Parathyroid adenoma (tissue), 2 donors: Measurements from ENCODE around the gene ECE1.

Experiments used
- H2AFZ ChIP-seq: fragments of 300-600 bp; sonication (generic); one replicate; pipeline ENCODE4 v1.7.0; 2017; ENCODE audit warnings: antibody characterized with exemption, mild to moderate bottlenecking
- H3K27ac ChIP-seq: fragments of 300-600 bp; sonication (generic); one replicate; pipeline ENCODE4 v1.7.0; 2017
- H3K27me3 ChIP-seq: fragments of 300-600 bp; sonication (generic); one replicate; pipeline ENCODE4 v1.7.0; 2017; ENCODE audit warnings: low read length; ENCODE audit not compliant: control insufficient read depth, insufficient read depth
- H3K36me3 ChIP-seq: fragments of 300-600 bp; sonication (generic); one replicate; pipeline ENCODE4 v1.7.0; 2017; ENCODE audit warnings: low read length; ENCODE audit not compliant: control insufficient read depth, insufficient read depth
- H3K4me1 ChIP-seq: fragments of 300-600 bp; sonication (generic); one replicate; pipeline ENCODE4 v1.7.0; 2017; ENCODE audit warnings: control low read depth
- H3K4me2 ChIP-seq: fragments of 300-600 bp; sonication (generic); one replicate; pipeline ENCODE4 v1.7.0; 2017; ENCODE audit warnings: low read length
- H3K4me3 ChIP-seq: fragments of 300-600 bp; sonication (generic); one replicate; pipeline ENCODE4 v1.7.0; 2017; ENCODE audit warnings: low read depth, low read length
- H3K79me2 ChIP-seq: fragments of 300-600 bp; sonication (generic); one replicate; pipeline ENCODE4 v1.7.0; 2017; ENCODE audit warnings: control low read depth
- H3K9ac ChIP-seq: fragments of 300-600 bp; sonication (generic); one replicate; pipeline ENCODE4 v1.7.0; 2017; ENCODE audit warnings: mild to moderate bottlenecking
- H3K9me3 ChIP-seq: fragments of 300-600 bp; sonication (generic); one replicate; pipeline ENCODE4 v1.7.0; 2017; ENCODE audit warnings: low read length; ENCODE audit not compliant: control insufficient read depth
- CTCF ChIP-seq: fragments of 300-600 bp; sonication (generic); IDR thresholded peaks from one replicate; pipeline ENCODE4 v1.7.0; 2017; ENCODE audit warnings: antibody characterized with exemption, mild to moderate bottlenecking
- donor health status: primary hyperparathyroidism.

The ECE1 gene

GRCh38 chr1:21246905-21247642 lies 43.2 kb downstream of the ECE1 start:
- Histone ChIP-seq H3K36me3 (no peaks in the 10 kb centered on the region), H3K27ac (no peak overlapping the region), H3K4me1 (no peaks in the 10 kb centered on the region), H3K9me3 (no peaks in the 10 kb centered on the region), H3K79me2 (no peaks in the 10 kb centered on the region), H3K27me3 (no peaks in the 10 kb centered on the region), H2AFZ (no peak overlapping the region), H3K4me2 (no peak overlapping the region), H3K9ac (no peak overlapping the region), H3K4me3 (no peak overlapping the region)
- no peak for TF ChIP-seq CTCF

GRCh38 chr1:21245688-21246229 lies 44.5 kb downstream of the ECE1 start:
- Histone ChIP-seq H3K36me3 (no peaks in the 10 kb centered on the region), H3K4me2 (no peak overlapping the region), H3K27ac (no peak overlapping the region), H3K27me3 (no peaks in the 10 kb centered on the region), H3K9me3 (no peaks in the 10 kb centered on the region), H3K9ac (no peak overlapping the region), H3K4me3 (no peak overlapping the region), H3K79me2 (no peaks in the 10 kb centered on the region), H2AFZ (no peak overlapping the region), H3K4me1 (no peaks in the 10 kb centered on the region)
- no peak for TF ChIP-seq CTCF

- H3K4me1 ChIP-seq = no peaks in the 10 kb centered on the region
- no peak for TF ChIP-seq CTCF
- no peak overlapping the region for H3K27ac ChIP-seq
- no peak overlapping the region for H3K4me2 ChIP-seq
- H3K9me3 ChIP-seq = no peaks in the 10 kb centered on the region
- no peaks in the 10 kb centered on the region for H3K36me3 ChIP-seq
- H2AFZ ChIP-seq = no peak overlapping the region
- no peak overlapping the region for H3K9ac ChIP-seq
- H3K27me3 ChIP-seq = no peaks in the 10 kb centered on the region
- no peaks in the 10 kb centered on the region for H3K79me2 ChIP-seq
- no peak overlapping the region for H3K4me3 ChIP-seq
Measured at GRCh38 chr1:21244986-21245687, 45.1 kb downstream of the ECE1 start.

GRCh38 chr1:21244154-21244553 lies 46.1 kb downstream of the ECE1 start:
- Histone ChIP-seq H3K4me3 (no peak overlapping the region), H3K4me2 (no peak overlapping the region), H2AFZ (no peak overlapping the region), H3K27ac (no peak overlapping the region), H3K79me2 (no peaks in the 10 kb centered on the region), H3K27me3 (no peaks in the 10 kb centered on the region), H3K9me3 (no peaks in the 10 kb centered on the region), H3K36me3 (no peaks in the 10 kb centered on the region), H3K4me1 (no peaks in the 10 kb centered on the region), H3K9ac (no peak overlapping the region)
- TF ChIP-seq CTCF = no peak
